Endothelial cell of umbilical vein (primary cell): Measurements from ENCODE around the gene CYP46A1. TPM values are rescaled to one million over a fixed set of nuclear protein-coding genes. Genes with fewer than 3 reads are reported as not detected.

Source experiments
- BruUV-seq: library from RNA; stranded (reverse); fragments of 400-500 nt; replicated peaks from 2 replicates; lab custom pipeline; 2021; lab: Mats Ljungman, UMichigan
- CTCF ChIA-PET: fragments of 300-600, 350-600 bp; sonication (Branson Sonifier 250); formaldehyde crosslinking; loops from one replicate; lab custom pipeline; 2021; ENCODE audit warnings: antibody characterized with exemption, inconsistent platforms; lab: Charles Lee
- POLR2A ChIA-PET: fragments of 300-600, 350-600 bp; sonication (Branson Sonifier 250); formaldehyde crosslinking; loops from one replicate; lab custom pipeline; 2021; ENCODE audit warnings: antibody characterized with exemption, inconsistent platforms; lab: Charles Lee
- DNase-seq: peaks from one replicate; pipeline ENCODE4 v3.0.0-alpha.2; 2011; ENCODE audit warnings: low read depth, low spot score
- FAIRE-seq: peaks from 2 replicates; lab custom pipeline; 2011; peaks lifted over from hg19 to GRCh38; lab: Jason Lieb, UNC
- H2AFZ ChIP-seq: 2 replicates; pipeline ENCODE4 v1.6.0; 2012; ENCODE audit warnings: low read depth, low read length, control low read depth, inconsistent platforms
- H3K27ac ChIP-seq: 2 replicates; pipeline ENCODE4 v1.5.1; 2011; ENCODE audit warnings: low read depth, mild to moderate bottlenecking, control low read depth, low read length, moderate library complexity; ENCODE audit not compliant: insufficient read depth
- H3K27me3 ChIP-seq, 2 experiments: 2 replicates each; pipeline versions ENCODE4 v1.6.0 to v1.6.1; 2011; ENCODE audit warnings: low read length in 2 of 2, mixed read lengths in 1 of 2; ENCODE audit not compliant: control insufficient read depth in 2 of 2, insufficient read depth in 2 of 2
- H3K36me3 ChIP-seq, 2 experiments: 2 replicates in 1 of 2; 3 replicates in 1 of 2; pipeline ENCODE4 v1.5.1; 2011; ENCODE audit warnings: low read length in 2 of 2, mild to moderate bottlenecking in 1 of 2, moderate library complexity in 1 of 2; ENCODE audit not compliant: control insufficient read depth in 2 of 2, insufficient read depth in 2 of 2; ENCODE audit errors: extremely low read depth in 1 of 2
- H3K4me1 ChIP-seq: 3 replicates; pipeline ENCODE4 v1.5.1; 2011; ENCODE audit warnings: mild to moderate bottlenecking, low read length; ENCODE audit not compliant: control insufficient read depth, insufficient read depth; ENCODE audit errors: extremely low read depth
- H3K4me2 ChIP-seq: 2 replicates; pipeline ENCODE4 v1.6.1; 2011; ENCODE audit warnings: low read length, control low read depth, mixed read lengths; ENCODE audit not compliant: insufficient read depth
- H3K4me3 ChIP-seq, 3 experiments: fragments of 200-600 bp in 1 of 3; sonication (generic), shearing (Covaris generic) in 1 of 3; replicated peaks in 1 of 3; 2 replicates each; pipeline ENCODE4 v1.5.1; 2011 to 2016; ENCODE audit warnings: control low read depth in 3 of 3, low read length in 3 of 3, mild to moderate bottlenecking in 2 of 3, inconsistent platforms in 1 of 3, low read depth in 1 of 3, moderate library complexity in 1 of 3; ENCODE audit not compliant: insufficient read depth in 1 of 3
- H3K79me2 ChIP-seq: 2 replicates; pipeline ENCODE4 v1.6.0; 2012; ENCODE audit warnings: low read length, inconsistent platforms; ENCODE audit not compliant: control insufficient read depth, insufficient read depth
- H3K9ac ChIP-seq: replicated peaks from 2 replicates; pipeline ENCODE3; 2011; ENCODE audit warnings: low read length, control low read depth; ENCODE audit not compliant: insufficient read depth; ENCODE audit errors: extremely low read depth
- H3K9me1 ChIP-seq: replicated peaks from 3 replicates; pipeline ENCODE4 v1.6.0; 2011; ENCODE audit warnings: mild to moderate bottlenecking, low read length; ENCODE audit not compliant: control insufficient read depth, insufficient read depth; ENCODE audit errors: extremely low read depth
- H3K9me3 ChIP-seq: replicated peaks from 2 replicates; pipeline ENCODE4 v1.5.1; 2012; ENCODE audit warnings: low read length, inconsistent platforms; ENCODE audit not compliant: control insufficient read depth, insufficient read depth
- H4K20me1 ChIP-seq: replicated peaks from 2 replicates; pipeline ENCODE3; 2011; ENCODE audit warnings: mild to moderate bottlenecking, low read length; ENCODE audit not compliant: control insufficient read depth, insufficient read depth; ENCODE audit errors: extremely low read depth
- CTCF ChIP-seq, 2 donors: IDR thresholded peaks; 1 replicate in 1 of 2; 2 replicates in 1 of 2; pipeline ENCODE4 v1.5.1; 2011; ENCODE audit warnings: low read length in 2 of 2, mild to moderate bottlenecking in 2 of 2, moderate library complexity in 2 of 2, control low read depth in 1 of 2, inconsistent platforms in 1 of 2, low read depth in 1 of 2; ENCODE audit not compliant: insufficient read depth in 1 of 2; ENCODE audit errors: extremely low read depth in 1 of 2
- EZH2 ChIP-seq: IDR thresholded peaks from 2 replicates; pipeline ENCODE4 v1.6.1; 2012; ENCODE audit warnings: borderline replicate concordance, low read depth, mild to moderate bottlenecking, moderate library complexity, low read length, inconsistent platforms; ENCODE audit not compliant: severe bottlenecking
- FOS ChIP-seq: IDR thresholded peaks from 2 replicates; pipeline ENCODE4 v1.6.1; 2011; ENCODE audit warnings: mild to moderate bottlenecking, low read length, moderate library complexity, borderline replicate concordance; ENCODE audit not compliant: insufficient read depth
- GATA2 ChIP-seq: IDR thresholded peaks from 2 replicates; pipeline ENCODE4 v1.7.0; 2011; ENCODE audit warnings: low read depth, mild to moderate bottlenecking, moderate library complexity, mixed read lengths, low read length; ENCODE audit not compliant: insufficient read length, insufficient read depth
- JUN ChIP-seq: IDR thresholded peaks from 2 replicates; pipeline ENCODE4 v1.6.1; 2011; ENCODE audit warnings: borderline replicate concordance, low read depth; ENCODE audit not compliant: insufficient read length, insufficient read depth
- MAX ChIP-seq: IDR thresholded peaks from 2 replicates; pipeline ENCODE4 v1.6.1; 2011; ENCODE audit not compliant: insufficient read depth, insufficient read length
- MYC ChIP-seq: IDR thresholded peaks from one replicate; pipeline ENCODE4 v1.6.1; 2011; ENCODE audit warnings: mild to moderate bottlenecking, low read depth, low read length
- POLR2A ChIP-seq: IDR thresholded peaks from 2 replicates; pipeline ENCODE4 v1.6.1; 2012; ENCODE audit warnings: low read depth, mild to moderate bottlenecking, control low read depth, low read length
- POLR2AphosphoS5 ChIP-seq: IDR thresholded peaks from 2 replicates; pipeline ENCODE4 v1.6.1; 2012; ENCODE audit warnings: low read depth, mild to moderate bottlenecking, control low read depth, low read length, moderate library complexity; ENCODE audit not compliant: insufficient read depth
- dilution Hi-C: fragments of 300-500 bp; cut with MboI; formaldehyde crosslinking; loops from one replicate; pipeline ENCODE4 v1.15.0; 2019; ENCODE audit warnings: low sequenced_read_pairs; ENCODE audit not compliant: extremely low pct_ligation_motif_present
- intact Hi-C: fragments of 100-400 bp; cut with micrococcal nuclease; formaldehyde crosslinking; loops from one replicate; pipeline ENCODE4 v1.10.0; 2022
- polyA plus RNA-seq, 4 experiments: library from polyadenylated mRNA; depleted of rRNA in 3 of 4; stranded (reverse) in 3 of 4; unstranded in 1 of 4; fragments of >200 nt; gene quantifications; 2 replicates each; pipeline versions ENCODE4 v1.2.1 to v1.2.3, GENCODE V29; 2011 to 2012; ENCODE audit warnings: missing spikeins in 1 of 4
- total RNA-seq: library from RNA; stranded (reverse); gene quantifications from 2 replicates; pipeline ENCODE4 v1.2.3, GENCODE V29; 2021

CYP46A1 gene
- total and polyA plus RNA-seq, 2 donors (not counting 3 experiments of a cell fraction or from before 2014, with no cell fraction given): 0.03 to 0.24 TPM

- Histone ChIP-seq H3K79me2 (no peaks in the 10 kb centered on the region), H3K4me2 (no peak overlapping the region), H3K9me3 (no peaks in the 10 kb centered on the region), H2AFZ (no peak overlapping the region), H3K36me3 (no peaks in the 10 kb centered on the region), H3K27me3 (peaks cover 2 to 6% of the 10 kb centered on the region in 2 experiments), H3K9me1 (no peaks in the 10 kb centered on the region), H3K4me1 (no peaks in the 10 kb centered on the region), H3K27ac (no peak overlapping the region), H3K9ac (no peak overlapping the region), H4K20me1 (no peaks in the 10 kb centered on the region), H3K4me3 (no peak overlapping the region)
- FAIRE-seq (no peak), DNase-seq (no peak)
- intact Hi-C loops: no loop called here
- CTCF ChIA-PET: interaction anchor here (0.9 to 1.7 kb wide), 4 partner anchors 10 to 182 kb away, joined by 3 to 6 read pairs (median 4); partner anchors contain the start of gene EML1
- TF ChIP-seq FOS (no peak), EZH2 (no peak), POLR2A (no peak), MYC (no peak), CTCF (IDR thresholded peaks at IDR 0.05; ENCODE audit: extremely low read depth in 1 of 2, insufficient read depth in 1 of 2, low read depth in 1 of 2, low read length in 2 of 2) (no peak), JUN (no peak), MAX (no peak), POLR2AphosphoS5 (no peak), GATA2 (no peak)
- BruUV-seq: no TSS peak
- dilution Hi-C loops: no loop called here
- POLR2A ChIA-PET: no interaction called here
These were observed 33.0 kb downstream of the CYP46A1 start for GRCh38 chr14:99716850-99717681.
